Activated naive CD4-positive, alpha-beta T cell treated with Interleukin-2 at 50 U/mL for 16 hours (primary cell): ENCODE data around the gene CNTNAP2.

Experiments used
- DNase-seq: peaks from one replicate; pipeline ENCODE4 v3.0.0-alpha.2; 2020

CNTNAP2 gene

GRCh38 chr7:146443102-146443501, 326.5 kb downstream of the CNTNAP2 start:
- no peak for DNase-seq

- no peak for DNase-seq
Observed at GRCh38 chr7:146449625-146450024, 333.0 kb downstream of the CNTNAP2 start.

DNA sequence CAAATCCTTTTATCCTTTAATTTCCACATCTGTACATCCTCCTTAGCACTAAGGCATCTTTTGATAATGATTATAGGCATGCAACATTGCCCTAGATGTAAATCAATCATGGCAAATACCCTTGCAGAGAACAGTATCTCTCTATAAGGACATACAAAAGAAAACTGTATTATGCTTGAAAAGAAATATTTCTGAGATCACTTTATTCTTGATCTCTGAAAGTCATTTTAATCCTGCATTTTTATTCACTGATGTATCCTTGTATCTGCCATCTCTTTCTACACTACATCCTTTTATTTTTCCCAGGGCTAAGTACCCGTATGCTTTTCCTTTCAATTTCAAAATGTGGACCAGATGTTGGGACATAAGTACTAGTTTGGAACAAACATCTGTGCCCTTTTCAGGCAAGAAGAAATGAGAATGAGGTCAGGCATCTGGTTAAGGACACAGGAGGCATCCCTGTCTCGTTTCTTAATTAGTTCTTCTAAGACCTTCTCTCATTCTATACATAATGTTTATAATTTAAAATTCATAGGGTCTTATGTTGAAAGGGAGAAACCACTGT, 338.6 kb downstream of the CNTNAP2 start:
- no peak for DNase-seq

DNA sequence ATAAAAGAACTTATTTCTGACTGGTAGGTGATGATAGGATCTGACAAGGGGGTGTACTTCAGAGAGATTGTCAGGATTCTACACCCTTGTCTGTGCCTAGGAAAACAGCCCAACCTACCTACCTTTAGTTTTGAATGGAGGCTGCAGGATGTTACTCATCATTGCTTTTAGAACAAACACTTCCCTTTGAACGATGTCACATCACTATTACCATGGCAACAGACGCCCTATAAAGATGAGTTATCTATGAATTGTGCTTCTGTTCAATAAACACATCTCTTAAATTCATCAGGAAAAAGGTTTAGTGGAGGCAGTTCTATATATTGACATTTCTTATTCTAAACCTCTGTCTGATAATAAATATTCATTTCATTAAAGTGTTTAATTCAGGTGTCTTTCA, 362.4 kb downstream of the CNTNAP2 start:
- DNase-seq, result no peak

GRCh38 chr7:146486519-146486918, 369.9 kb downstream of the CNTNAP2 start:
- no peak for DNase-seq

- no peak for DNase-seq
Observed at GRCh38 chr7:146492017-146492416, 375.4 kb downstream of the CNTNAP2 start.

GRCh38 chr7:146494952-146495596, 378.5 kb downstream of the CNTNAP2 start:
- no peak for DNase-seq

- DNase-seq, result no peak
Observed at GRCh38 chr7:146496657-146497056, 380.1 kb downstream of the CNTNAP2 start.

DNA sequence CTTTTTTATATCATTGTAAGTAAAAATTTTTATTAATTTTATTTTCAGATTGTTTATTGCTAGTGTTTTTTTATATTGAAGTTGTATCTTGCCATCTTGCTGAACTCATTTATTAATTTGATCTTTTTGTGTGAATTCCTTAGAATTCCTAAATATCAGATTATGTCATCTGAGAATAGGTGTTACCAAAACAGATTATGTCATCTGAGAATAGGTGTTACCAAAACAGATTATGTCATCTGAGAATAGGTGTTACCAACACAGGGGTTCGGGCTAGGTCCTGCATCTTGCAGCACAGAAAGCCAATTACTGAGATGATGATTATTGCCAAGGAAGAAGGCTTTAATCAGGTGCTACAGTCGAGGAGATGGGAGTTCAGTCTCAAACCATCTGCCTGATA, 383.4 kb downstream of the CNTNAP2 start:
- DNase-seq, result no peak

DNA sequence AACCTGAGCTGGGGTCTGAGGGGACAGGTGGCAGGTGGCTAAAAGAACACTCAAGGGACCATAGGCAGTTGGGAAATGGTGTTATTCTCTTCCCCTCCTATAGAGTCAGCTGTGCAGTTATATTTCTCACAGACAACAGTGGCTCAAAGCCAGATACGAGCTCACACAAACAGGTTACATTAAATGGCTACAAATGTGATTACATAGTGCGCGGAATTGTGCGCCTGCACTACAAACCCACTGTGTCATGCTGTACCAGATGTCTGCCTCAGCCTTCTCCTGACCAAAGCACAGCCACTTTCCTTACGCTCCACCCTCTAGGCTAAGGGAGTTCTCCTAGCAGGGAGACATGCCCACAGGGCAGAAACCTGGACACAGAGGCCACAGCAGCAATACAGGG, 387.2 kb downstream of the CNTNAP2 start:
- no peak for DNase-seq

- DNase-seq, result no peak
Observed at GRCh38 chr7:146510088-146510680, 393.6 kb downstream of the CNTNAP2 start.

DNA sequence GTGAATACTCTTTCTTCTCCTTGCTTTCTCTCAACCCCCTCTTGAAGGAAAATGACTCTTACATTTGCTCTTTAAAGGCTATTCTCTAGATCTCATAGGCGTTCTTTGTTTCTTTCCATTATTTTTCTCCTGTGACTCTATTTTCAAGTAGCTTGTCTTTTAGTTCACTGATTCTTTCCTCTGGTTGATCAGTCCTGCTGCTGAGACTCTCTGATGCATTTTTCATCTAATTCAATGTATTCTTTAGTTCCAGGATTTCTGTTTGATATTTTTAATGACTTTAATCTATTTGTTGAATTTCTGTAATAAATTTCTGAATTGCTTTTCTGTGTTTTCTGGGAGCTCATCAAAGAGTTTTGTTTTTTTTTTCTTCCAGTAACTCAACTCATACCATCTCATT, 397.7 kb downstream of the CNTNAP2 start:
- no peak for DNase-seq

DNA sequence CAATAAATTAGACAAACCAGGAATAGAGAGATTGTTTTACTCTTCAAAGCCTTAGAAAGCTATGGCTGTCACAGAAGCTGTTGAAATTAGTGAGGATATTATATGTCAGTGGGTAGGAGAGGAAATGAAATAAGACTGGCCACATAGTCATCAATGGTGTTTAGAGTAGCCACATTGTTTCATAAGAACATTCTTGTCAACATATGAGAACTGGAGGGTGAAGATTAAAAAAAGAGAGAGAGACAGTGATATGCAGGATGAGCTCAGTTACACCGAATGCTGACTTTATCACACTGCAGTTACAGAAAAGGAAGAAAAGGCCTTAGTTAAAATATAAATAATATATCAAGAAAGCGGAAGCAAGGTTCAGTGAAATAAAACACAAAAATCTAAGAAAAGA, 412.0 kb downstream of the CNTNAP2 start:
- DNase-seq, result no peak

GRCh38 chr7:146539836-146540235, 423.2 kb downstream of the CNTNAP2 start:
- no peak for DNase-seq

DNA sequence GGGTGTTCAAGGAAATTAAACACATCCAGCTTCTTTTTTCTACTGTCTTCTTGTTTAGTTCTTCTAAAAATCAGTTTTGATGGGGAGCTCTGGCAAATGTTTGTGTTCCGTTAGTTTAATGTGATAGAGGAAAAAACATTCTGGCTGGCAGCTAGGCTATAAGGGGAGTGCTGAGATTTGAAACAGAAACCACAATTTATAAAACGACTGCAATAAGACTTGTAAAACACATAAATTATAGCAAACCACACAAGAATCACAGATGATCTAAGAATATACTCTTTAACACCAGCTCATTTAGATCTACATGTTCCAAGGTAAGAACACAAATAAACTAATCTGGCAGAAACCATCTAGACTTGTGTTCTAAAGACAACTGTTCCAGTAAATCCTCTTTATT, 425.5 kb downstream of the CNTNAP2 start:
- DNase-seq, result no peak

DNA sequence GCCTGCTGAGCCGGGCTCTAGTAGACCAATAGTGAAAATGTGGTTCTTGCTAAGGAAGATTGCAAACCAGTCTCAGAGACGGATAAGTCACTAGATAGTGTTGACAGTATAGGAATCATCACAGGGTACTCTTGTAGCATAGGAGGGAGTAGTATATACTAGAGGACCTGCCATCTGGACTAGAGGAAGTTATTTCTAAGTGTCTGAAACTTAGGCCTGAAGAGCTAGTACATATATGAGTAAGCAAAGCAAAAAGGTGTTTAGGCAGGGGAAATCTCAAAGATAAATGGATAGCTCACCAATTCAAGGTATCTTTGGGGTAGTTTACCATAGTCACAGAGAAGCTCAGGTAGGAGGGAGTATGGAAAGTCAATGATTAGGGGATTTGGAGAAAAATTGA, 428.1 kb downstream of the CNTNAP2 start:
- DNase-seq, result no peak

- no peak for DNase-seq
Observed at GRCh38 chr7:146548816-146549215, 432.2 kb downstream of the CNTNAP2 start.

DNA sequence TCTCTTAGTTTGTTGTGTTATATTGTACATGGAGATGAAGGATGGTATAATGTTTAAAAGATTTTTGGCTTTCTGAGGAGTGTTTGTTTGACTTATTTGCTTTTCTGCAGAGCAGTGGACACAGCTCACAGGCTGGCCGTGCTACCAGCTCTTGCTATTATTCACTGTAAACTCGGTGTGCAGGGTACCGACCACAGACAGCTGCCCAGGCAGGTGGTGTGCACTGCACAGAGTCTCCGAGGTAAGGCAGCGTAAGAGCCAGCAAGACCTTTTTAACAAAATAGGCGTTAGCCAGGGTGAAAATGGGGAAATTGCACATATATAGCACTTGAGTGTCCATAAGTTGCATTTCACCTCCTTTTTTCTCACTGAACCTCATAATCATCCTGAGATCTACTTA, 438.0 kb downstream of the CNTNAP2 start:
- no peak for DNase-seq

GRCh38 chr7:146557971-146558469, 441.4 kb downstream of the CNTNAP2 start:
- DNase-seq, result no peak

DNA sequence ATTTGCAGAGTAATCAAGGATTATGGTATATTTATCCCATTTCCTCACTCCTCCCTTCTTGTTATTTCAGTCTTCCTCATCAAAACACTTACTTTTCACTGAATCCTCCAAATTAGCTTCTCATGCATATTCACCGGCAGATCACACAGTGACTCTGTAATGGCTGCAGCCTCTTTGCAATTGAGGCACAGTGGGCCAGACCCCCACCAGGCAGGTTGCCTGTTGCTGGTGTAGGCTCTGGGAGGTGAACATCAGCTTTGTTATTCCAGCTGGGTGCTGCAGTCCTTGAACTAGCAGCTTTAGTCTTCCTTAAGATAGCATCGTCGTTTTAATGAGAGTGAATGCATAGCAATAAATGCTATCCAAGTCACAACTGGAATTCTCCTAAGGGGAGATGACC, 449.3 kb downstream of the CNTNAP2 start:
- no peak for DNase-seq

- DNase-seq, result no peak
Observed at GRCh38 chr7:146575903-146576302, 459.3 kb downstream of the CNTNAP2 start.

DNA sequence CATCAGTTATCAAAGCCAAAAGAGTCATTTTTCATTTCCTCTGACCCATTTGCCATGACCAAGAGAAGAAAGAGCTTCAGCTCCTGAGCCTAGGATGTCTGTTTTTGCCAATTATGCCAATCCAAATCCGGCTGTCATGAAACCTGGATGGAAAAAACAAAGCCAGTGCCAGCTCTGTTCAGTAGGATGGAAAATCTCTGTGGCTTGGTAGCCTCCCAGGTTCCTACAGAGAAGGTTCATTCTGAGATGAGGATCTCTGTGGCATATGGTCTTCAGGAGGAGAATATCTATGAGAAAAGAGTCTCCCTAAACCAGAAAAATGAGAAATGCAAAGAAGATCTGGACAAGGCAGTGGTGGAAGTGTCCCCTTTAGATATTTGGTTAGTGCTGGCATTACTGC, 475.4 kb downstream of the CNTNAP2 start:
- no peak for DNase-seq

DNA sequence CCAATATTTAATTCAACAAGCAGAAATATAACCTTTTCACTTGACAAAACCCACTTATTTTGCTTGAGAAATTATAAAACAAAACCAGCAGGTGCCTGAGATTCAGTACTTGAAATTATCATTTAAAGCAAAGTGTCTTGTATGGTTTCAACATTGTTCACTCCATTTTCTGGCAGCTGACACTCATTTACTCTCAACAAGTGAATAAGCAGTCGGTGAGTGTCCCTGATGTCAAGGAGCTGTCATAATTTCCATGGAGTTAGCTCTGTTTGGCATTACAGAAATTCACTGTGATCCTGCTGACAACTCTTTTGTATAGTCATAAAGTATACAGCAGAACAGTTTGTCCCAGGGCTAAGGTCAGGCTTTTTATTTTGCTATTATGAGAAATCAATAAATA, 490.0 kb downstream of the CNTNAP2 start:
- no peak for DNase-seq

DNA sequence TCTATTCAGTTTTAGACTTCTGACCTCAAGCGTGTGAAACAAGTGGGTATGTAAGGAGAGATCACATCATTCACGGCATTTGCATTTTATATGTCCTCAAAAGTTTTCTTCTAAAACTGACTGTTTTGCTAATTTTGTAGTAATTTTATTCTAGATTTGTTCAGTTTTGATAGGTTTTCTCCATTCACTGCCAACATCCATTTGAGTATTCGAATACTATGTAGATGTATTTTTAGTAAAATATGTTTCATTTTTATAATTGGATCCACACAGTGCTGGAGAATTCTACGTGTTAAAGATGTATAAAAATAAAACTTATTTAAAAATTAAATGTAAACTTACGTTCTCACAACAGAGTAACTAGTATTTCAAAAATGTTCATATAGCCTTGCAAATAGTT, 503.0 kb downstream of the CNTNAP2 start:
- no peak for DNase-seq

DNA sequence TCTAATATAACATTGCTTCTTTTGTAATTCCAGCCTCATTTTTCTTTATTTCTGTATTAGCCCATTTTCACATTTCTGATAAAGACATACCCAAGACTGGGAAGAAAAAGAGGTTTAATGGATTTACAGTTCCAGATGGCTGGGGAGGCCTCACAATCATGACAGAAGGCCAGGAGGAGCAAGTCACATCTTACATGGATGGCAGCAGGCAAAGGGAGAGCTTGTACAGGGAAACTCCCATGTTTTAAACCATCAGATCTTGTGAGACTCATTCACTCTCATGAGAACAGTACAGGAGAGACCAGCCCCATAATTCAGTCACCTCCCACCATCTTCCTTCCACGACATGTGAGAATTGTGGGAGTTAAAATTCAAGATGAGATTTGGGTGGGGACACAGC, 510.3 kb downstream of the CNTNAP2 start:
- DNase-seq, result no peak
